Memory B cell (primary cell): ENCODE data around the gene PDE7B.

ENCODE experiments used
- ATAC-seq: fragments of 150-1000 bp; cut with Tn5 transposase; 2 replicates; pipeline ENCODE4 v1.10.0; 2021; ENCODE audit warnings: low read depth, mild to moderate bottlenecking, moderate library complexity
- DNase-seq, 2 donors: peaks; one replicate each; pipeline ENCODE4 v3.0.0; 2022; ENCODE audit warnings: low spot score in 2 of 2
- H3K27ac Mint-ChIP-seq: one replicate; pipeline ENCODE4 v1.8.0; 2022; ENCODE audit warnings: mild to moderate bottlenecking, moderate library complexity, mixed read lengths
- H3K27me3 Mint-ChIP-seq: one replicate; pipeline ENCODE4 v1.8.0; 2022; ENCODE audit warnings: mixed read lengths
- H3K36me3 Mint-ChIP-seq: one replicate; pipeline ENCODE4 v1.8.0; 2022; ENCODE audit warnings: mild to moderate bottlenecking, mixed read lengths
- H3K4me1 Mint-ChIP-seq: one replicate; pipeline ENCODE4 v1.8.0; 2022; ENCODE audit warnings: mixed read lengths
- H3K4me3 Mint-ChIP-seq: one replicate; pipeline ENCODE4 v1.8.0; 2022; ENCODE audit warnings: mild to moderate bottlenecking, moderate library complexity, mixed read lengths
- H3K9me3 Mint-ChIP-seq: one replicate; pipeline ENCODE4 v1.8.0; 2022; ENCODE audit warnings: mixed read lengths

PDE7B gene

GRCh38 chr6:135940616-135941167 lies 89.2 kb downstream of the PDE7B start:
- Mint-ChIP-seq H3K27ac (no peak overlapping the region), H3K4me3 (no peak overlapping the region), H3K27me3 (no peaks in the 10 kb centered on the region), H3K36me3 (no peaks in the 10 kb centered on the region), H3K4me1 (no peaks in the 10 kb centered on the region), H3K9me3 (no peaks in the 10 kb centered on the region)
- no peak for ATAC-seq
- no peak for DNase-seq

GRCh38 chr6:135941275-135942025 lies 89.9 kb downstream of the PDE7B start:
- ATAC-seq: no peak
- no peak for DNase-seq
- Mint-ChIP-seq H3K36me3 (no peaks in the 10 kb centered on the region), H3K4me1 (no peaks in the 10 kb centered on the region), H3K27me3 (no peaks in the 10 kb centered on the region), H3K27ac (no peak overlapping the region), H3K4me3 (no peak overlapping the region), H3K9me3 (no peaks in the 10 kb centered on the region)

GRCh38 chr6:135944120-135944519 lies 92.6 kb downstream of the PDE7B start:
- DNase-seq (no peak), ATAC-seq (no peak)
- Mint-ChIP-seq H3K4me3 (no peak overlapping the region), H3K27ac (no peak overlapping the region), H3K36me3 (no peaks in the 10 kb centered on the region), H3K4me1 (no peaks in the 10 kb centered on the region), H3K27me3 (no peaks in the 10 kb centered on the region), H3K9me3 (no peaks in the 10 kb centered on the region)

GRCh38 chr6:135946674-135947073 lies 95.2 kb downstream of the PDE7B start:
- ATAC-seq: no peak
- H3K9me3 Mint-ChIP-seq: no peaks in the 10 kb centered on the region
- H3K36me3 Mint-ChIP-seq: peaks cover 2% of the 10 kb centered on the region
- DNase-seq: no peak
- no peak overlapping the region for H3K4me3 Mint-ChIP-seq
- no peaks in the 10 kb centered on the region for H3K4me1 Mint-ChIP-seq
- no peak overlapping the region for H3K27ac Mint-ChIP-seq
- H3K27me3 Mint-ChIP-seq: no peaks in the 10 kb centered on the region

- Mint-ChIP-seq H3K4me3 (no peak overlapping the region), H3K4me1 (no peaks in the 10 kb centered on the region), H3K27me3 (no peaks in the 10 kb centered on the region), H3K36me3 (peaks cover 2% of the 10 kb centered on the region), H3K27ac (no peak overlapping the region), H3K9me3 (no peaks in the 10 kb centered on the region)
- ATAC-seq (no peak), DNase-seq (no peak)
Observed at GRCh38 chr6:135950669-135951068, 99.2 kb downstream of the PDE7B start.

GRCh38 chr6:135951169-135951568 lies 99.7 kb downstream of the PDE7B start:
- Mint-ChIP-seq H3K9me3 (no peaks in the 10 kb centered on the region), H3K27me3 (no peaks in the 10 kb centered on the region), H3K4me3 (no peak overlapping the region), H3K4me1 (no peaks in the 10 kb centered on the region), H3K27ac (no peak overlapping the region), H3K36me3 (peaks cover 2% of the 10 kb centered on the region)
- ATAC-seq (peak; percentile 43), DNase-seq (no peak)

- Mint-ChIP-seq H3K36me3 (peaks cover 2% of the 10 kb centered on the region), H3K9me3 (no peaks in the 10 kb centered on the region), H3K27ac (no peak overlapping the region), H3K27me3 (no peaks in the 10 kb centered on the region), H3K4me3 (no peak overlapping the region), H3K4me1 (no peaks in the 10 kb centered on the region)
- ATAC-seq: no peak
- DNase-seq: no peak
Observed at GRCh38 chr6:135953818-135954217, 102.3 kb downstream of the PDE7B start.

GRCh38 chr6:135955099-135955498 lies 103.6 kb downstream of the PDE7B start:
- H3K27me3 Mint-ChIP-seq: no peaks in the 10 kb centered on the region
- DNase-seq: no peak
- ATAC-seq: no peak
- no peak overlapping the region for H3K27ac Mint-ChIP-seq
- H3K9me3 Mint-ChIP-seq: no peaks in the 10 kb centered on the region
- no peaks in the 10 kb centered on the region for H3K4me1 Mint-ChIP-seq
- peaks cover 2% of the 10 kb centered on the region for H3K36me3 Mint-ChIP-seq
- H3K4me3 Mint-ChIP-seq: no peak overlapping the region

- no peak for DNase-seq
- ATAC-seq: no peak
- Mint-ChIP-seq H3K36me3 (peaks cover 5% of the 10 kb centered on the region), H3K4me3 (no peak overlapping the region), H3K9me3 (peaks cover 8% of the 10 kb centered on the region), H3K27ac (no peak overlapping the region), H3K27me3 (peaks cover 1% of the 10 kb centered on the region), H3K4me1 (no peaks in the 10 kb centered on the region)
Observed at GRCh38 chr6:135962731-135963130, 111.2 kb downstream of the PDE7B start.

GRCh38 chr6:135970750-135971149 lies 119.2 kb downstream of the PDE7B start:
- H3K27me3 Mint-ChIP-seq: no peaks in the 10 kb centered on the region
- H3K9me3 Mint-ChIP-seq: no peaks in the 10 kb centered on the region
- no peak for ATAC-seq
- H3K4me1 Mint-ChIP-seq: no peaks in the 10 kb centered on the region
- no peak overlapping the region for H3K4me3 Mint-ChIP-seq
- H3K27ac Mint-ChIP-seq: no peak overlapping the region
- no peak for DNase-seq
- H3K36me3 Mint-ChIP-seq: peaks cover 2% of the 10 kb centered on the region

GRCh38 chr6:135971351-135971750 lies 119.8 kb downstream of the PDE7B start:
- Mint-ChIP-seq H3K9me3 (no peaks in the 10 kb centered on the region), H3K36me3 (peaks cover 2% of the 10 kb centered on the region), H3K27ac (no peak overlapping the region), H3K4me3 (no peak overlapping the region), H3K27me3 (no peaks in the 10 kb centered on the region), H3K4me1 (no peaks in the 10 kb centered on the region)
- no peak for ATAC-seq
- no peak for DNase-seq

GRCh38 chr6:135972150-135972549 lies 120.6 kb downstream of the PDE7B start:
- ATAC-seq (no peak), DNase-seq (no peak)
- no peak overlapping the region for H3K27ac Mint-ChIP-seq
- peaks cover 2% of the 10 kb centered on the region for H3K36me3 Mint-ChIP-seq
- no peak overlapping the region for H3K4me3 Mint-ChIP-seq
- H3K9me3 Mint-ChIP-seq: no peaks in the 10 kb centered on the region
- H3K27me3 Mint-ChIP-seq: no peaks in the 10 kb centered on the region
- no peaks in the 10 kb centered on the region for H3K4me1 Mint-ChIP-seq

GRCh38 chr6:135972586-135972985 lies 121.1 kb downstream of the PDE7B start:
- H3K4me1 Mint-ChIP-seq: no peaks in the 10 kb centered on the region
- no peak overlapping the region for H3K27ac Mint-ChIP-seq
- ATAC-seq: no peak
- no peak for DNase-seq
- no peaks in the 10 kb centered on the region for H3K27me3 Mint-ChIP-seq
- H3K36me3 Mint-ChIP-seq: peaks cover 2% of the 10 kb centered on the region
- no peak overlapping the region for H3K4me3 Mint-ChIP-seq
- H3K9me3 Mint-ChIP-seq: no peaks in the 10 kb centered on the region

GRCh38 chr6:135974426-135974825 lies 122.9 kb downstream of the PDE7B start:
- DNase-seq: no peak
- Mint-ChIP-seq H3K27me3 (no peaks in the 10 kb centered on the region), H3K27ac (no peak overlapping the region), H3K9me3 (no peaks in the 10 kb centered on the region), H3K36me3 (peaks cover 2% of the 10 kb centered on the region), H3K4me3 (no peak overlapping the region), H3K4me1 (no peaks in the 10 kb centered on the region)
- ATAC-seq: no peak

- Mint-ChIP-seq H3K36me3 (no peaks in the 10 kb centered on the region), H3K4me1 (no peaks in the 10 kb centered on the region), H3K27me3 (no peaks in the 10 kb centered on the region), H3K4me3 (no peak overlapping the region), H3K27ac (no peak overlapping the region), H3K9me3 (no peaks in the 10 kb centered on the region)
- DNase-seq: no peak
- no peak for ATAC-seq
Observed at GRCh38 chr6:135976585-135976984, 125.1 kb downstream of the PDE7B start.
